ENCODE data around the gene TRIP10.
"Not testable (repeated sequence)": the region's sequence is repeated elsewhere in the genome, so short reads cannot be mapped to it uniquely, and the experiment has no call there.

TRIP10 gene

DNA sequence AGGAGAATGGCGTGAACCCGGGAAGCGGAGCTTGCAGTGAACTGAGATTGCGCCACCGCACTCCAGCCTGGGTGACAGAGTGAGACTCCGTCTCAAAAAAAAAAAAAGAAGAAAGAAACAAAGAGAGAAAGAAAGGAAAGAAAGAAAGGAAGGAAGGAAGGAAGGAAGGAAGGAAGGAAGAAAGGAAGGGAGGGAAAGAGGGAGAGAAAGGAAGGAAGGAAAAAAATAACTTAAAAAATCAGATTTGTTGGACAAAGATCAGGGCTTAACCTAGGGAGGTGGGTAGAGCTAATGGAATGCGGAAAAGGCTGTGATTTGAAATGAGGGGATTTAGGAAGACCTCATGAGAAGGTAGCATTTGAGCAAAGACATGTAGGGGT is 32.2 kb downstream of the TRIP10 start:
- FAIRE-seq = not testable (repeated sequence)

GRCh38 chr19:6772028-6772865 is 32.8 kb downstream of the TRIP10 start, which contains the start of gene VAV1:
TSS of gene VAV1 (plus strand) at chr19:6772708. CDS start at chr19:6772808, 100 bp downstream.
- FAIRE-seq = no peak

GRCh38 chr19:6772866-6773322 is 33.4 kb downstream of the TRIP10 start:
- no peak for FAIRE-seq

DNA sequence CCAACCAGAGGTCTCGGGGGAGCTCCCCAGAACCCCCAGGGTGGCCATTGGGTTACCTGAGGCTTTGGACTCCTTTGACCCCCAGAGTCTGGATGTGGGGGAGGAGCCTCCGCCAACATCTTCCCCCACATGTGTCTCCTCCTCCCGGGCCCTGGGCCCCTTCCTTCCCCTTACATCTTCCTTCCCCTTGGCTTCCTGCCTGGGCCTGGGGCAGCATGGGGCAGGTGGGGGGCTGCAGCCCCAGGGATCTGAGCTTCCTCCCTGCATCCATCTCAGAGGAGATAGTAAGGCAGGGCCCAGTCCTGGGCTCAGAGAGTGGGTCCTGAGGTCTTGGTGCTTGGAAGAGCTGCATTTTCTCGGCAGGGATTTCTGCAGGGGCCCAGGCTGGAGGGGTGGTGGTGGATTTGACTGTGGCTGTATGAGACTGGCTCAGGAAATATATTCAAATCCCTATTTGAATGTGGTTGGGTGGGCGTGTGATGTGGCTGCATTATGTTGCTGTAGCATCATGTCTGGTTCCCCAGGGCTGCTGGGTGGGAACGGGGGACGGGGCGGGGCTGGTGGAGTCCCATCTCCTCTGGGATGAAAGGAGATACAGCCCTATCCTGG is 33.9 kb downstream of the TRIP10 start:
- no peak for FAIRE-seq

DNA sequence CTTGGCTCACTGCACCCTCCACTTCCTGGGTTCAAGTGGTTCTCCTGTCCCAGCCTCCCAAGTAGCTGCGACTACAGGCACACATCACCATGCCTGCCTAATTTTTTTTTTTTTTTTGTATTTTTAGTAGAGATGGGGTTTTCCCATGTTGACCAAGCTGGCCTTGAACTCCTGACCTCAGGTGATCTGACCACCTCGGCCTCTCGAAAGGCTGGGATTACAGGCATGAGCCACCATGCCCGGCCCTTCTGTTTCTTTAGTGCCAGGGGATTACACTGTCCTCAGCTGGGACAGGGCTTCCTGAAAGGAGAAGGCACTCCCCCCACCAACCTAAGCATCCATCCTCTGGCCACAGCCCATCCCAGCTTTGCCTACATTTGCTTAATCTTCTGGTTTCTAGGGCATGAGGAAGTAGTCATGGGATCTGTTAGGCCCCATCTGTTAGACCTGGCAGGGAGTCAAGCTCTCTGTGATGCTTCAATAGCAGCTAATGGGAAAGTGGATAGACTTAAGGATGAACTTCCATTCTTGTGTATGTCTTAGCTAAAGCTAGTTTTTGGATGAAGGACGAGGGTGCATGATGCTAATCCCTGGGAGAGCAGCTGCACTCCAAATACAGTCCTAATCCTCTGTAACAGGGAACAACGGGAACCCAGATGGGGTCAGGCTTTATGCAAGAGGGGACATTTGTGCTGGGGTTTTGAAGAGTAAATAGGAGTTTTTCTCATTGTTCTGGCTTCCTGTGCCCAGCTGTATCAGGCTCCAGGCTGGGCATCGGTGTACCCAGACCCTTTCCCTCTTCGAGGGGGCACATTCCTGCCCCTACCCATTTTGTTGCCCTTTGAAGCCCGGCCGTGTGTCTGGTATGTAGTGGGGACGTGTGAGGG is 35.6 kb downstream of the TRIP10 start:
- no peak for FAIRE-seq

DNA sequence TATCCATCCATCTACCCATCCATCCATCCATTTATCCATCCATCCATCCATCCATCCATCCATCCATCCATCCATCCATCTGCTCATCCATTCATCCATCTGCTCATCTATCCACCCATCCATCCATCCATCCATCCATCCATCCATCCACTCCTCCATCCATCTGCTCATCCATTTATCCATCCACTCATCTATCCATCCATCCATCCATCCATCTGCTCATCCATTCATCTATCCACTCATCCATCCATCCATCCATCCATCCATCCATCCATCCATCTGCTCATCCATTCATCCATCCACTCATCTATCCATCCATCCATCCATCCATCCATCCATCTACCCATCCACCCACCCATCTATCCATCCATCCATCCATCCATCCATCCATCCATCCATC is 36.6 kb downstream of the TRIP10 start:
- not testable (repeated sequence) for FAIRE-seq

DNA sequence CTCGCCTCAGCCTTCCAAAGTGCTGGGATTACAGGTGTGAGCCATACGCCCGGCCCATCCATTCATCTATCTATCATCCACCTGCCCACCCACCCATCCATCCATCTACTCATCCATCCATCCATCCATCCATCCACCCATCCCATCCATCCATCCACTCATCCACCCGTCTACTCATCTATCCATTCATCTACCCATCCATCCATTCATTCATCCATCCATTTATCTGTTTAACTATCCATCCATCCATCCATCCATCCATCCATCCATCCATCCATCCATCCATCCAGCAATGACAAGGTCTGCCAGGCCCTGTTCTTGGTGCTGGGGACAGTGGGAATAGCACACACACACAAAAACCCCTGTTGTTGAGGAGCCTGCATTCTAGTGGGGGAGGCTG is 37.5 kb downstream of the TRIP10 start:
- FAIRE-seq = no peak

DNA sequence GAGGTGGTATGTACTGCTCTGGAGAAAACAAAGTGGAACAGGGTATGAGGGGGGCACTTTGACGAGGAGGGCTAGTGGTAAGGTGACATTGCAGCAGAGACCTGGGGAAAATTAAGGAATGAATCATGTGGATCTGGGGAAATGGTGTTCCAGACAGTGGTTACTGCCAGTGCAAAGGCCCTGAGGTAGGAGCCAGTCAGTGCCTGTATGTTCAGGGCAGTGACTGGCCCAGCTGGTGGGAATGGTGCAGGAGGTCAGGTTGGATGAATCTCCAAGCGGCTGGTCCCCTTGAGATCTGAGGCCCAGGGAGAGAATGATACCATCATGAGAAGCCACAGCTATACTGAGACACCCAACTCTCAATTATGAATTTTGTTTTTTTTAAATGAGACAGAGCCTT is 38.0 kb downstream of the TRIP10 start:
- FAIRE-seq = no peak

DNA sequence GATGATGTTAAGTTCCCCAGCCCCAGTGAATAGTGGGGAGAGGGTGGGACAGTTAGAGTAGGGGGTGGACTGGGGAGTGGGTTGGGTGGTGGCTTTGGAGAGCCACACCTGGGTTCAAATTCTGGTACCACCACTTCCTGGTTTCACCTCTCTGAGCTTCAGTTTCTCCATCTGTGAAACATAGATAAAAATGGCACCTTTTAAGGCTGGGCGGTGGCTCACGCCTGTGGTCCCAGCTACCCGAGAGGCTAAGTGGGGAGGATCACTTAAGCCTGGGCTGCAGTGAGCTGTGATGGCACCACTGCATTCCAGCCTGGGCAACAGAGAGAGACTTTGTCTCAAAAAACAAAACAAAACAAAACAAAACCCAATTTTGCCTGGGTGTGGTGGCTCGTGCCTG is 38.9 kb downstream of the TRIP10 start:
- no peak for FAIRE-seq

GRCh38 chr19:6779206-6779605 is 39.7 kb downstream of the TRIP10 start:
- FAIRE-seq = no peak

- no peak for FAIRE-seq
These were observed 47.9 kb downstream of the TRIP10 start for GRCh38 chr19:6787393-6787792.

GRCh38 chr19:6788896-6789295 is 49.4 kb downstream of the TRIP10 start:
- no peak for FAIRE-seq

GRCh38 chr19:6790194-6791128 is 51.0 kb downstream of the TRIP10 start:
- no peak for FAIRE-seq

GRCh38 chr19:6791237-6791636 is 51.8 kb downstream of the TRIP10 start:
- FAIRE-seq = no peak

DNA sequence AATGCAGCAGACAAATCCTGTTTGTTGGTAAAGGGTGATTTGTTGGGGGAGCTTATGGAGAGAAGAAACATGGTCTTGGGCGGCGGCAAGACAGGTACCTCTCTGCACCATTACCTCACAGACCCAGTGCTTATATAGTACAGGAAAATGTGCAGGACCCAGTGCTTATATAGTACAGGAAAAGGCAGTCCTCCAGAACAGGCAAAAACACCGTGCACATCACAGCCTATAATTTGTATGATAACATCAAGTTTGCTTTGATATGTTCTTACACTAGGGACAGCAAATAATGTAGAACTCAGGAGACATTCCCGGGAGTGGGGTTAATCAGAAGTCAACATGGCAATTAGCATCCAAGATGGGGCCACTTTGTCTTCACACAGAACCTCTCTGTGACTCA is 53.9 kb downstream of the TRIP10 start:
- no peak for FAIRE-seq

GRCh38 chr19:6793973-6794372 is 54.5 kb downstream of the TRIP10 start:
- FAIRE-seq = peak; percentile 90

GRCh38 chr19:6794686-6795431 is 55.4 kb downstream of the TRIP10 start:
- FAIRE-seq = no peak

DNA sequence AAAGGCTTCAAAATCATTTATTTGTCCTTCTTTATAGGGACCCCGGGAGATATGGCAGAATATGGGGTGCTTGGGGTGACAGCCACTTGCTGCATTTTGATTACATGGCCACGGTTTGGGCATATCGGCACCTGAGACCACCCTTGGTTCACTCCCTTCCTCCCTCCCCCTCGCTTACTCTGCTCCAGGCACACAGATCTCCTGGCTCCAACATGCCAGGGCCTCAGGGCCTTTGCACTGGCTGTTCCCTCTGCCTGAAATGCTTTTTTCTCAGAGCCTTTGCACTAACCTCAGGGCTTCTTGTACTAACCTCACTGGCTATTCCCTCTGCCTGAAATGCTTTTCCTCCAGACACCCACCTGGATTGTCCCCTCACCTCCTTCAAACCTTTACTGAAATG is 56.8 kb downstream of the TRIP10 start:
- FAIRE-seq = no peak

GRCh38 chr19:6797646-6798045 is 58.2 kb downstream of the TRIP10 start:
- FAIRE-seq = no peak

DNA sequence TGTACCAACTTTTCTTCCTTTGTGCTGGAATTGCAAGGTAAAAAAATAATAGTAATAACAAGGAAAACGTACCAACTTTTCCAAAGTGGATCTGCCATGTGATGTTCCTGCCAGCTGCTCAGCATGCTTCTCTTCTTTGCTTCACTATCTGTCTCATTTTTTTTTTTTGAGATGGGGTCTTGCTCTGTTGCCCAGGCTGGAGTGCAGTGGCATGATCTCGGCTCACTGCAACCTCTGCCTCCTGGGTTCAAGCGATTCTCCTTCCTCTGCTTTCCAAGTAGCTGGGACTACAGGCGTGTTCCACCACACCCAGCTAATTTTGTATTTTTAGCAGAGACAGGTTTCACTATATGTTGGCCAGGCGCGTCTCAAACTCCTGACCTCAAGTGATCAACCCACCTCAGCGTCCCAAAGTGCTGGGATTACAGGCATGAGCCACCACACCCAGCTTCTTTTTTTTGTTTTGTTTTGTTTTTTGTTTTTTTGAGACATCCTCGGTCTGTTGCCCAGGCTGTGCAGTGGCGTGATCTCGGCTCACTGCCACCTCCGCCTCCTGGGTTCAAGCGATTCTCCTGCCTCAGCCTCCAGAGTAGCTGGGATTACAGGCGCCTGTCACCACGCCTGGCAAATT is 60.8 kb downstream of the TRIP10 start:
- not testable (repeated sequence) for FAIRE-seq

DNA sequence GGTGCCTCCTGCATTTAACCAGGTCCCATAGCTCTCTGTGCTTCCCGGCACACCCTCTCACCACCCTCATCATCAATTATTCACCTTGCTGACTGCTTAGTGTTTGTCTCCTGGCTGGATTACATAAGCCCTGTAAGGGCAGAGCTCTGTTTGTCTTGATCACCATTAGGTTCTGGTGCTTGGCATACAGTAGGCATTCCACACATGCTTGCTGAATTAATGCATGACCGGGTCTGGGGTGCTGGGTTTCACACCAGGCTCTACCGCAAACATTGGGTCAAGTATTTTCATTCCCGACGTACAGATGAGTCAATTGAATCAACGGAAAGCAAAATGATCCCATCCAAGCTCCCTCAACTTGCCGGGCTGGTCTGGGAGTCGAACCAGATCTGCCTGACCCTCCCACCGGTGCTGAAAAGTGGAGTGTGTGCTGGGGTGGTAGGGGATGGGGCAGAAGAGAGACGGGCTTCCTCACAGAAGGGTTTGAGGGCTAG is 61.6 kb downstream of the TRIP10 start:
- FAIRE-seq = no peak

Data from A204.1 (cell line).